Lower leg skin (tissue), 3 donors: ENCODE measurements around the gene BATF.

ENCODE experiments used
- POLR2A ChIP-seq, 2 donors: fragments of 450-650 bp; IDR thresholded peaks; one replicate each; pipeline ENCODE4 v1.6.1; 2016 to 2017; ENCODE audit warnings: antibody characterized with exemption in 2 of 2, mild to moderate bottlenecking in 1 of 2, moderate library complexity in 1 of 2
- TF ChIP-seq, protein P1 (sequence below), 3 donors: fragments of 450-650 bp; IDR thresholded peaks; one replicate each; pipeline ENCODE4 v1.5.1; 2016; ENCODE audit warnings: antibody characterized with exemption in 3 of 3, mild to moderate bottlenecking in 3 of 3, moderate library complexity in 2 of 3

DNA sequence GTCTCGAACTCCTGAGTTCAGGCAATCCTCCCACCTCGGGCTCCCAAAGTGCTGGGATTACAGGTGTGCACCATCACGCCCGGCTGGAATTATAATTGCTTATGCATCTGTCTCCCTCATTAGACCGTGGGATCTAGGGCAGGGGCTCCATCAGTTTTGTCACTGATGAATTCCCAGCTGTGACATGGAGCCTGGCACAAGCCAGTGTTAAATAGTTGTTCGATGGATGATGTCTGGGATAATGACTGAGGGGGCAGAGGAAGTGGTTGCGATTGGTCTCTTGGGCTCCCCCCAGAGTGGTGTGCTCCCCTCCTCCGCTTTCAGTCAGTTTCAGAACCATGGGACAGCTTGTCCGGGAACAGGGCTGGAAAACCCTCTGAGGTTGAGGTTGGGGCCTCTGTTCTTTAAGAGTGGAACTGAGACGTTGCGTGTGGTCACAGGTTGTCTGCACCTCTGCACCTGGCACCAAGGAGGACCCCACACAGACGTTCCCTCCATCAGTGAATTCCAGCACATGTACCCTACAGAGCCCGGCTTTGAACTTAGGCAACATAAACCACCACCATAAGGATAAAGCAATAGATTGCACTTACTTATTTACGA is 30.8 kb upstream of the BATF start:
- TF ChIP-seq, protein P1, sequence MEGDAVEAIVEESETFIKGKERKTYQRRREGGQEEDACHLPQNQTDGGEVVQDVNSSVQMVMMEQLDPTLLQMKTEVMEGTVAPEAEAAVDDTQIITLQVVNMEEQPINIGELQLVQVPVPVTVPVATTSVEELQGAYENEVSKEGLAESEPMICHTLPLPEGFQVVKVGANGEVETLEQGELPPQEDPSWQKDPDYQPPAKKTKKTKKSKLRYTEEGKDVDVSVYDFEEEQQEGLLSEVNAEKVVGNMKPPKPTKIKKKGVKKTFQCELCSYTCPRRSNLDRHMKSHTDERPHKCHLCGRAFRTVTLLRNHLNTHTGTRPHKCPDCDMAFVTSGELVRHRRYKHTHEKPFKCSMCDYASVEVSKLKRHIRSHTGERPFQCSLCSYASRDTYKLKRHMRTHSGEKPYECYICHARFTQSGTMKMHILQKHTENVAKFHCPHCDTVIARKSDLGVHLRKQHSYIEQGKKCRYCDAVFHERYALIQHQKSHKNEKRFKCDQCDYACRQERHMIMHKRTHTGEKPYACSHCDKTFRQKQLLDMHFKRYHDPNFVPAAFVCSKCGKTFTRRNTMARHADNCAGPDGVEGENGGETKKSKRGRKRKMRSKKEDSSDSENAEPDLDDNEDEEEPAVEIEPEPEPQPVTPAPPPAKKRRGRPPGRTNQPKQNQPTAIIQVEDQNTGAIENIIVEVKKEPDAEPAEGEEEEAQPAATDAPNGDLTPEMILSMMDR (IDR thresholded peaks at IDR 0.05): no peak
- TF ChIP-seq POLR2A (IDR thresholded peaks at IDR 0.05): no peak
